ENCODE results near the gene ATP1A4. TPM values are rescaled to one million over a fixed set of nuclear protein-coding genes. Genes with fewer than 3 reads are reported as not detected.
A peak's percentile ranks its signal among the peaks of the same experiment; 100 is the strongest.

The ATP1A4 gene
- total and polyA plus RNA-seq, 2 donors from 2014 or later: 0.19 TPM; not detected in 1

DNA sequence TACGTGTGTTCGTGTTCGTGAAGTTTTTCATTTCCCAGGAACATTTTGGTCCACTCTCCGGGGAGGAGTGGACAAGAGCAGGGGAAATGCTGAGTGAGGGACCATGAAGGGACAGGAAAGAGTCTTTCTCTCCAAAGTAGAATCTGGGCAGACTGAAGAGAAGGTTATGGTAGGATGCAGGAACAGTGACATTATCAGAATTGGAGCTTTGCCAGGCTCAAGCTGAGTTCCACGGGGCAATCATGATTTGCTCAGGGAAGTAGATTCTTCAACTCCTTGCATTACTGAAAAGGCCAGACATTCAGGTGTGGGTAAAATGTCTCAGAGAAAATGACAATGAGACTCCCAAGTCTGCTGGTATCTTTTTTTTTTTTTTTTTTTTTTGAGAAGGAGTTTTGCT is 16.6 kb downstream of the ATP1A4 start:
- no peak overlapping the region for H3K9ac ChIP-seq (ENCODE audit: low read length in 3 of 3)
- FAIRE-seq (no peak), DNase-seq (no peak)
- no peaks in the 10 kb centered on the region for H3K36me3 ChIP-seq (ENCODE audit: control insufficient read depth in 2 of 3, insufficient read depth in 3 of 3, low read length in 3 of 3)
- TF ChIP-seq, protein P1, sequence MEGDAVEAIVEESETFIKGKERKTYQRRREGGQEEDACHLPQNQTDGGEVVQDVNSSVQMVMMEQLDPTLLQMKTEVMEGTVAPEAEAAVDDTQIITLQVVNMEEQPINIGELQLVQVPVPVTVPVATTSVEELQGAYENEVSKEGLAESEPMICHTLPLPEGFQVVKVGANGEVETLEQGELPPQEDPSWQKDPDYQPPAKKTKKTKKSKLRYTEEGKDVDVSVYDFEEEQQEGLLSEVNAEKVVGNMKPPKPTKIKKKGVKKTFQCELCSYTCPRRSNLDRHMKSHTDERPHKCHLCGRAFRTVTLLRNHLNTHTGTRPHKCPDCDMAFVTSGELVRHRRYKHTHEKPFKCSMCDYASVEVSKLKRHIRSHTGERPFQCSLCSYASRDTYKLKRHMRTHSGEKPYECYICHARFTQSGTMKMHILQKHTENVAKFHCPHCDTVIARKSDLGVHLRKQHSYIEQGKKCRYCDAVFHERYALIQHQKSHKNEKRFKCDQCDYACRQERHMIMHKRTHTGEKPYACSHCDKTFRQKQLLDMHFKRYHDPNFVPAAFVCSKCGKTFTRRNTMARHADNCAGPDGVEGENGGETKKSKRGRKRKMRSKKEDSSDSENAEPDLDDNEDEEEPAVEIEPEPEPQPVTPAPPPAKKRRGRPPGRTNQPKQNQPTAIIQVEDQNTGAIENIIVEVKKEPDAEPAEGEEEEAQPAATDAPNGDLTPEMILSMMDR (IDR thresholded peaks at IDR 0.05; ENCODE audit: borderline replicate concordance, extremely low read depth, insufficient read depth): no peak
- H3K27me3 ChIP-seq (ENCODE audit: control insufficient read depth, insufficient read depth, low read length): no peaks in the 10 kb centered on the region
- no peak overlapping the region for H3K4me3 ChIP-seq (ENCODE audit: low read length in 3 of 3)
- no peak overlapping the region for H3K27ac ChIP-seq (ENCODE audit: low read depth in 2 of 2, low read length in 2 of 2)
- intact Hi-C loops (cut with DNase I): no loop called here
- H3K9me3 ChIP-seq (ENCODE audit: control insufficient read depth in 2 of 3, insufficient read depth in 1 of 3, low read length in 3 of 3): no peaks in the 10 kb centered on the region
- H3K4me1 ChIP-seq (ENCODE audit: control insufficient read depth in 2 of 3, insufficient read depth in 2 of 3, low read depth in 1 of 3, low read length in 3 of 3): peaks cover 0 to 2% (median 0%) of the 10 kb centered on the region in 3 donors

DNA sequence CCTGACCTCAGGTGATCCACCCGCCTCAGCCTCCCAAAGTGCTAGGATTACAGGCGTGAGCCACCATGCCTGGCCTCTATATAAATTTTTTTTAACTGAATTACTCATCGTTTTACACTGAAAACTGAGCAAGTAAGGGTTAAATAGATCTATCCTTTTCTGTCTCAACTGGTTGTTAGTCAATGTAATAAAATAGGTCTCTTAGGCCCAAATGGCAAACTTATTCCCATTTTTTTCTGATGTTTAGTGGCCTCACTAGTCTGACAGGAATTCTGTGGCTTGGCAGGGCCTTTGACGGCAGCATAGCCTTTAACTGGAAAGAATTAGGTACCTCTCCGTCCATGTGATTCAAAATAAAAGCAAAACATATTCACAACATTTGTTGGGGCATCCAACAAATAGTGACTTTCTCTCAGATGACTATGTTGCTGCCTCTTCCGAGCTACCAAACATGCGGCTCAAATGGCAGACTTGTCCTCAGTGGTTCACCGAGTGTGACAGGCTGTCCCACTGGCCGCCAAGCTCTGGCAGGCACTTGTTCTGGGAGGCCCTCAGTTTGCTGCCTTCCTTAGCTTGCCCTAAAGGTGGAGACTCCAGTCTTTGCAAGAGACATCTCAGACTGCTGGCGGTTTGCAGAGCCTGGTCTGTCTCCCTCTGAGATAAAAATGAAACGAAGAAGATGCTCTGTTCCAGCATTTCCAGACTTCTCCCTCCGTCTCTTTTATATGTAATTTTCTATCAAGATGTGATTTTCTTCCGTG is 17.4 kb downstream of the ATP1A4 start:
- Histone ChIP-seq H3K9me3 (ENCODE audit: control insufficient read depth in 2 of 3, insufficient read depth in 1 of 3, low read length in 3 of 3) (no peaks in the 10 kb centered on the region), H3K4me1 (ENCODE audit: control insufficient read depth in 2 of 3, insufficient read depth in 2 of 3, low read depth in 1 of 3, low read length in 3 of 3) (no peaks in the 10 kb centered on the region), H3K27me3 (ENCODE audit: control insufficient read depth, insufficient read depth, low read length) (no peaks in the 10 kb centered on the region), H3K9ac (ENCODE audit: low read length in 3 of 3) (no peak overlapping the region), H3K36me3 (ENCODE audit: control insufficient read depth in 2 of 3, insufficient read depth in 3 of 3, low read length in 3 of 3) (no peaks in the 10 kb centered on the region), H3K4me3 (ENCODE audit: low read length in 3 of 3) (no peak overlapping the region), H3K27ac (ENCODE audit: low read depth in 2 of 2, low read length in 2 of 2) (no peak overlapping the region)
- FAIRE-seq: no peak
- TF ChIP-seq, protein P1 (IDR thresholded peaks at IDR 0.05; ENCODE audit: borderline replicate concordance, extremely low read depth, insufficient read depth): no peak
- DNase-seq: peak in 1 of 5 donors; percentile 30
- intact Hi-C loops (cut with DNase I): no loop called here

- Histone ChIP-seq H3K9ac (ENCODE audit: low read length in 3 of 3) (no peak overlapping the region), H3K4me1 (ENCODE audit: control insufficient read depth in 2 of 3, insufficient read depth in 2 of 3, low read depth in 1 of 3, low read length in 3 of 3) (no peaks in the 10 kb centered on the region), H3K27me3 (ENCODE audit: control insufficient read depth, insufficient read depth, low read length) (no peaks in the 10 kb centered on the region), H3K9me3 (ENCODE audit: control insufficient read depth in 2 of 3, insufficient read depth in 1 of 3, low read length in 3 of 3) (no peaks in the 10 kb centered on the region), H3K27ac (ENCODE audit: low read depth in 2 of 2, low read length in 2 of 2) (no peak overlapping the region), H3K4me3 (ENCODE audit: low read length in 3 of 3) (no peak overlapping the region), H3K36me3 (ENCODE audit: control insufficient read depth in 2 of 3, insufficient read depth in 3 of 3, low read length in 3 of 3) (no peaks in the 10 kb centered on the region)
- peak in 3 of 5 donors; percentile 26 to 56 (median 56) for DNase-seq
- FAIRE-seq: no peak
- intact Hi-C loops (cut with DNase I): no loop called here
- TF ChIP-seq, protein P1 (IDR thresholded peaks at IDR 0.05; ENCODE audit: borderline replicate concordance, extremely low read depth, insufficient read depth): no peak
These were observed 18.4 kb downstream of the ATP1A4 start for GRCh38 chr1:160169553-160170399.
